DND-41 (cell line): ENCODE measurements around the gene GAD1.

Source experiments
- ATAC-seq: fragments of 200-7000 bp; cut with Tn5 transposase; 3 replicates; pipeline ENCODE4 v1.9.1; 2021; ENCODE audit warnings: low read depth; ENCODE audit not compliant: insufficient read depth
- DNase-seq: peaks from one replicate; pipeline ENCODE4 v3.0.0-alpha.2; 2020
- H2AFZ ChIP-seq: 2 replicates; pipeline ENCODE4 v1.6.0; 2012; ENCODE audit warnings: low read depth, low read length
- H3K27ac ChIP-seq: 2 replicates; pipeline ENCODE4 v1.5.1; 2012; ENCODE audit warnings: low read length, inconsistent platforms
- H3K27me3 ChIP-seq: fragments of 200-600 bp; sonication (generic); 2 replicates; pipeline ENCODE4 v1.6.0; 2012; ENCODE audit warnings: low read length, mild to moderate bottlenecking, inconsistent platforms; ENCODE audit not compliant: insufficient read depth, poor library complexity
- H3K36me3 ChIP-seq: 2 replicates; pipeline ENCODE4 v1.5.1; 2012; ENCODE audit warnings: low read length, inconsistent platforms; ENCODE audit not compliant: insufficient read depth
- H3K4me1 ChIP-seq: 2 replicates; pipeline ENCODE4 v1.5.1; 2012; ENCODE audit warnings: mild to moderate bottlenecking, low read length; ENCODE audit not compliant: insufficient read depth
- H3K4me2 ChIP-seq: 2 replicates; pipeline ENCODE4 v1.6.0; 2012; ENCODE audit warnings: mild to moderate bottlenecking, moderate library complexity, low read length, inconsistent platforms; ENCODE audit not compliant: insufficient read depth
- H3K4me3 ChIP-seq, 2 experiments: fragments of 200-600 bp in 1 of 2; shearing (Covaris generic) in 1 of 2; 2 replicates each; pipeline ENCODE4 v1.5.1; 2012 to 2016; ENCODE audit warnings: inconsistent platforms in 2 of 2, low read length in 2 of 2, mild to moderate bottlenecking in 2 of 2, low read depth in 1 of 2, moderate library complexity in 1 of 2
- H3K79me2 ChIP-seq: 2 replicates; pipeline ENCODE4 v1.6.0; 2012; ENCODE audit warnings: low read length, inconsistent platforms; ENCODE audit not compliant: insufficient read depth
- H3K9ac ChIP-seq: 2 replicates; pipeline ENCODE4 v1.6.0; 2012; ENCODE audit warnings: low read depth, mild to moderate bottlenecking, inconsistent platforms, low read length, moderate library complexity
- H3K9me3 ChIP-seq: 2 replicates; pipeline ENCODE4 v1.5.1; 2012; ENCODE audit warnings: low read length, moderate library complexity, mild to moderate bottlenecking, inconsistent platforms; ENCODE audit not compliant: insufficient read depth, severe bottlenecking
- H4K20me1 ChIP-seq: 2 replicates; pipeline ENCODE4 v1.6.0; 2012; ENCODE audit warnings: low read length; ENCODE audit not compliant: insufficient read depth
- CTCF ChIP-seq: IDR thresholded peaks from 2 replicates; pipeline ENCODE4 v1.5.1; 2012; ENCODE audit warnings: borderline replicate concordance, low read length, moderate library complexity, mild to moderate bottlenecking; ENCODE audit not compliant: poor library complexity, severe bottlenecking; ENCODE audit errors: extremely low read depth
- EZH2 ChIP-seq: IDR thresholded peaks from 3 replicates; pipeline ENCODE4 v1.6.1; 2012; ENCODE audit warnings: borderline replicate concordance, low read depth, mild to moderate bottlenecking, moderate library complexity, low read length, inconsistent platforms; ENCODE audit not compliant: severe bottlenecking

GAD1 gene

DNA sequence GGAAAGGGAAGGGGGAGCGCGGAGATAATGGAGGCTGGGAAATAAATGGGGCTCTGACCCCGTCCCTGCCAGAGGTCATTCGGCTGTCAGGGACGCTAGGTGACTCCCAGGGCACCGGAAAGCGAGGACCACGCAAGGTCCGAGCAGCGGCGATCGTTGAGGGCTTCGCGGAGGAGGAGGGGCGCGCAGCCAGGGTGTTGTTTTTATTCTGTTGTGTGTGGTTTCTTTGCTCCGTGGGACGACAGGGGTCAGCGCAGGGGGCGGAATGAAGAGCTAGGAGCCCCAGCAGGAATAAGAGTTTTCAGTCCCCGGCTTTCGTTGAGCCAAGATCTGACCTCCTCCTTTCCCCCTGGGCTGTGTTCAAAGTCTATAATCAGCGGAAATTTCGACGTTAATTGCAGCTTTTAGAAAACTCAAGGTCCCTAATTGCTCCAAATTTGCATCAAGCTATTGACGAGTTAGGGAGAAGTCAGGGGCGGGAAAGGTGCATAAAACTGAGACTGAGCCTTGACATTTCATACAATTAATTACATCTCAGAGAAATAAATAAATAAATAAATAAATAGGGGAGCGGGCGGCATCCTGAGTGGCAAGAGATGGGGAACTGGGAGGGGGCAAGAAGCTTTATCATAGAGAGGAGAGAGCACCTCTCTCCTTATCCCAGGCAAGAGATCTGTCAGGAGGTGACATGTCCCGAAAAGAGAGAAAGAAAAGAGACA lies 2.2 kb downstream of the GAD1 start:
- Histone ChIP-seq H3K4me1 (no peaks in the 10 kb centered on the region), H3K27me3 (peaks cover 4% of the 10 kb centered on the region), H3K27ac (no peak overlapping the region), H4K20me1 (no peaks in the 10 kb centered on the region), H3K79me2 (no peaks in the 10 kb centered on the region), H3K36me3 (no peaks in the 10 kb centered on the region), H2AFZ (no peak overlapping the region), H3K4me2 (no peak overlapping the region), H3K9me3 (no peaks in the 10 kb centered on the region), H3K9ac (no peak overlapping the region), H3K4me3 (no peak overlapping the region)
- DNase-seq (no peak), ATAC-seq (no peak)
- TF ChIP-seq EZH2 (no peak), CTCF (no peak)

DNA sequence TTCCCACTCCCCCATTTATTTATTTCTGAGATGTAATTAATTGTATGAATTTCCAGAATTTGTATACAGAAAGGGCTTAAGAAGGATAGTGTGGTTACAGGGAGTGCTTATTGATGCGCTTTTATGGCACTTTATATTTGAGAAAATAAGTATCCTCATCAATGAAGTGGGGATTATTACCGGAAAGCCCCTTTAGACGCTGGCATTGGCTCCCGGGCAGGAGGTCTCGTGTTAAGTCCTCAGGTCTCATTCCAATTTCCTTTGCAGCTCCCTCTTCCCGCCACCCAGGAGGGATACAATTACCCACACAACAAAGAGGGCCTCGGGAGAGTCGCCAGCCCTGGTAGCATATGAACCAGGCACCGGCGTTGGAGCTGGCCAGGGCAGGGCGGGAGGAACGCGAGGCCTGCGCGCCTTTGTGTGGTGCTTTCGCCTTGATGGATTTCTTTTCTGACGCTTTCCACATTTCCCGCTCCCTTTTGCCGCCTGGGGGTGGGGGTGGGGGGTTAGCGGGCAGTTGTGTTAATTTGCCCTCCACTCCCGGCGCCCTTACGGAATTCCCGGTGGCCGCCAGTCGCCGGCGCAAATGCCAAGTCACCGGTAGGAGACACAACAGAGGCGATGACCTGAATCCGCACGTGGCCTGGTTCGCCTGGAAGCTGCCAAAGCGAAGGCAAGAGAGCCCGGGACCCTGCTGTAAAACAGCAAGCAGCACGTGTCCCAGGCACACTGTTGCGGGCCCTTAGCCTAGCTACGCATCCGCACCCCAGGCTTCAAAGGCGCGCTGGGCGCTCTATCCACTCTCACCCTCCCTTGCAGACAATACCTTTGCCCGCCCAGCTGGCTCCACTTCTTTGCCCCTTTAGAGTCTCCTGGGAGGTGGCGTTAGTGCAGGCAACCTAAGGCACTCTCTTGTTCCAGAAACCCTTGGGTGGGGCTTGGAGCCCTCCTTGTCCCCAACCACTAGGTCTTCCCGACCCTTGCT lies 3.3 kb downstream of the GAD1 start:
- Histone ChIP-seq H3K9me3 (no peaks in the 10 kb centered on the region), H3K27ac (no peak overlapping the region), H3K9ac (no peak overlapping the region), H3K4me2 (peak overlapping the region; percentile 28; the same call in 1 of the 2 replicates), H3K27me3 (peaks cover 4% of the 10 kb centered on the region), H4K20me1 (no peaks in the 10 kb centered on the region), H3K36me3 (no peaks in the 10 kb centered on the region), H2AFZ (no peak overlapping the region), H3K79me2 (no peaks in the 10 kb centered on the region), H3K4me1 (no peaks in the 10 kb centered on the region), H3K4me3 (no peak overlapping the region)
- no peak for DNase-seq
- no peak for ATAC-seq
- TF ChIP-seq EZH2 (no peak), CTCF (no peak)

- no peak for DNase-seq
- no peak for TF ChIP-seq CTCF
- TF ChIP-seq EZH2 = no peak
- H3K9ac ChIP-seq = no peak overlapping the region
- no peak overlapping the region for H3K27ac ChIP-seq
- H3K4me1 ChIP-seq = no peaks in the 10 kb centered on the region
- no peaks in the 10 kb centered on the region for H3K79me2 ChIP-seq
- no peak overlapping the region for H3K4me3 ChIP-seq
- H3K4me2 ChIP-seq = peak overlapping the region; percentile 28; the same call in 1 of the 2 replicates
- H2AFZ ChIP-seq = no peak overlapping the region
- 0 out of 3 replicates have a peak, but pooled peaks have one; percentile 35 for ATAC-seq
- H4K20me1 ChIP-seq = no peaks in the 10 kb centered on the region
- H3K36me3 ChIP-seq = no peaks in the 10 kb centered on the region
- H3K9me3 ChIP-seq = no peaks in the 10 kb centered on the region
- peaks cover 4% of the 10 kb centered on the region for H3K27me3 ChIP-seq
Observed at GRCh38 chr2:170820757-170821530, 4.3 kb downstream of the GAD1 start.
